Activated naive CD8-positive, alpha-beta T cell (primary cell): Measurements from ENCODE around the gene ACKR1.

ENCODE experiments used
- H3K27ac Mint-ChIP-seq: one replicate; pipeline ENCODE4 v1.8.0; 2021; ENCODE audit warnings: mixed read lengths
- H3K27me3 Mint-ChIP-seq: one replicate; pipeline ENCODE4 v1.8.0; 2021; ENCODE audit warnings: mixed read lengths
- H3K36me3 Mint-ChIP-seq: one replicate; pipeline ENCODE4 v1.8.0; 2021; ENCODE audit warnings: mixed read lengths
- H3K4me1 Mint-ChIP-seq: one replicate; pipeline ENCODE4 v1.8.0; 2021; ENCODE audit warnings: low read depth, mixed read lengths
- H3K4me3 Mint-ChIP-seq: one replicate; pipeline ENCODE4 v1.8.0; 2021; ENCODE audit warnings: mild to moderate bottlenecking, mixed read lengths
- H3K9me3 Mint-ChIP-seq: one replicate; pipeline ENCODE4 v1.8.0; 2021; ENCODE audit warnings: low read depth, mixed read lengths

ACKR1 gene

DNA sequence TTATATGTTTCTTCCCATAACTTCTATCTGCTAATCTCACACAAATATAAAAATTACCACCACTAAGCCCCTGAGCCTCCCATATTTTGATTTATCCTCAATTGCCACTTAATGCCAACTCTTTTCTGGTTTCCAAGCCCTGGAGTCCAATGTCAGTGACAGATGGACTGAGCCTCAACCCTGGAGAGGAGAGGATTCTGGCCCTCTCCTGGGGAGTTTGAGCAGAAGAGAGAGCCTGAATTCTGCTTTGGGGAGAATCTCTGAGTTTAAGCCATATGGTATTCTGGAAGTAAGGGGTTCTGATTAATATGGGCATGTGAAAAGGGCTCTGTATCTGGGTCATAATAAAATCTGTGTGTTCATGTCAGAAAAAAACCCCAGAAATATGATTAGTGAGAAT is 24.8 kb upstream of the ACKR1 start:
- Mint-ChIP-seq H3K4me3 (no peak overlapping the region), H3K36me3 (no peaks in the 10 kb centered on the region), H3K9me3 (no peaks in the 10 kb centered on the region), H3K4me1 (no peaks in the 10 kb centered on the region), H3K27ac (no peak overlapping the region), H3K27me3 (peaks cover 24% of the 10 kb centered on the region)

DNA sequence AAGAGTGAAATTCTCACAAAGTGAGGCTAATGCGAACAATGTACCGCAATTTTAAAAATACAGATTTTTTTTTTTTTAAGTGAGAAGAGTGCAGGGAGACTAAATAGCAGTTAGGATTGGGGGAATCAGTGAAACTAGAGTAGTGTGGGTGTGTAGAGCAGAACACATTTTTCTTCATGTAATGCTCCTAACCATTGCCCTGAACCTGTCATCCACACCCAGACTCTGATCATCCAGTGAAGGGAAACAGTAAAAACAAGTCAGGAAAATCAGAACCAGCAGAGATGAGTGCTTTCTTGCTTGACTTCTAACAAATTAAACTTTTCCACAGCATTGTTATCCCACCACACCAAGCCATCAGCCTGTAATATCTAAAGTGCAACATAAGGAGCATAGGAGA is 24.2 kb upstream of the ACKR1 start:
- no peaks in the 10 kb centered on the region for H3K36me3 Mint-ChIP-seq
- no peak overlapping the region for H3K4me3 Mint-ChIP-seq
- H3K27me3 Mint-ChIP-seq: peaks cover 22% of the 10 kb centered on the region
- H3K4me1 Mint-ChIP-seq: no peaks in the 10 kb centered on the region
- H3K9me3 Mint-ChIP-seq: no peaks in the 10 kb centered on the region
- H3K27ac Mint-ChIP-seq: no peak overlapping the region

DNA sequence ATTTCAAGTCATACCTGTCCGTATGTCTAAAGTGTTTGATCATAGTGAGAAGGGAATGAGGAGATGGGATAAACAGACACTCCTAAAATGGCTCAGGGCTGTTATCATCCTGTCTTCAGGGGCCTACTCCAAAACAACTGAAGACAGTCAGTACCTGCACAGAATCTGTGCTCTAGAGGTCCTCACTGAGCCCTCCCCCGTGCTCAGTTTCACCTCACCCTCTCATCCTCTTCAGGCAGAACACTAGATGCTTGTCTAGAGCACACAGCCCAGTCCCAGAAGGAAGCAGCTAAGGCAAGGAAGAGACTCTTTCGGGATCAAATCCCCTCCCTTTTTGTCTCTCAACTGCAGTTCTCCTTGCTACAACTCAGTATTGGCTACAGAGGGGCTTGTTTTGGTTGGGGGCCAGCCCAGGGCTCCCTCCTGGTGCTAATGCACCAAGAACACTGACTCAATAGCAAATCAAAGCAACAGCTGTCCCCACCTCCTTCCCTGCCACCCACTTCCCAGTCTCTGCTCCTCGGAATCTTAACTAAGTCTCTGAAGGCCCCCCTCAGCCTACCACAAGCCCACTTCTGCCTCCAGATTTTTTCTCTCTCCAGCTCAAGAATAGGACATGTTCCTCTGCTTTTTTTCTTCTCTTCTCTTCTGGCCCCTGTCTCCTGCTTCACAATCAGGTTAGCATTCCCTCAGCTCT is 23.2 kb upstream of the ACKR1 start:
- H3K36me3 Mint-ChIP-seq: no peaks in the 10 kb centered on the region
- no peak overlapping the region for H3K4me3 Mint-ChIP-seq
- no peaks in the 10 kb centered on the region for H3K4me1 Mint-ChIP-seq
- H3K27ac Mint-ChIP-seq: no peak overlapping the region
- H3K9me3 Mint-ChIP-seq: no peaks in the 10 kb centered on the region
- H3K27me3 Mint-ChIP-seq: peaks cover 25% of the 10 kb centered on the region

DNA sequence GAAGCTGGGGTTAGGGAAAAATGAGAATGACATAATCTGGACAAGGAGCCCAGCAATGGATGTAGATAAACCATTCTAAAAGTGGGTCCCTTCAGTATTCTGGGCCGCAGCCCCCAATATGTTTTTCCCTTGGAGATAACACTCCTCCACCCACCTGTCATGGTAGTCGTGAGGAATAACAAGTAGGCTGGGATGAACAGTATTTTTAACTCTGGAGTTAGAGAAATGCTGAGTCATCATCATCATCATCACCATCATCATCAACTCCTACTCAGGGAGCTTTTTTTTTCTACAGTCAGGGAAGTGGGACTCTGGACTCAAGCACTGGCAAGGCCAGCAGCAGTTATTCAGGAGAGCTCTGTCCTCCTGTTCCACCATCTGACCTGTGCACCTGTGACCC is 20.5 kb upstream of the ACKR1 start:
- H3K4me3 Mint-ChIP-seq: no peak overlapping the region
- no peaks in the 10 kb centered on the region for H3K9me3 Mint-ChIP-seq
- peaks cover 40% of the 10 kb centered on the region for H3K27me3 Mint-ChIP-seq
- peaks cover 4% of the 10 kb centered on the region for H3K4me1 Mint-ChIP-seq
- H3K27ac Mint-ChIP-seq: no peak overlapping the region
- no peaks in the 10 kb centered on the region for H3K36me3 Mint-ChIP-seq

DNA sequence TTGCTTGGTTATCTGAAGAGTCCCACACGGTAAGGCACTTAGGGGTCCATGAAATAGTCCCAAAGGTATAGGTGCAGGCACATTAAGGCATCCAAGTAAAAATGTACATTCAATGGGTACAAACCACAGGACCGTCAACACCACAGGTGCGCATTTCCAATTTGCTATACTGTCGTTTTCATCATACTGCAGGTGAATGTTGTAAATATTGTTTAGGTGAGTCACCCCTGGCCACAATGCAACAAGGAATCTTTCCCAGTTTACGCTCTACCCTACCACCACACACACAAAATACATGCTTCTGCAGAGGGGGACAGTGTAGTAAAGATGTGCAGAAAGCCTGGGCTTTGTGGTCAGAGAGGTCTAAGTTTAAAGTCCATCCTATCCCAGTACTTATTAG is 19.6 kb upstream of the ACKR1 start:
- H3K27me3 Mint-ChIP-seq: peaks cover 39% of the 10 kb centered on the region
- H3K4me3 Mint-ChIP-seq: no peak overlapping the region
- H3K9me3 Mint-ChIP-seq: no peaks in the 10 kb centered on the region
- H3K36me3 Mint-ChIP-seq: no peaks in the 10 kb centered on the region
- H3K4me1 Mint-ChIP-seq: peaks cover 4% of the 10 kb centered on the region
- H3K27ac Mint-ChIP-seq: no peak overlapping the region

DNA sequence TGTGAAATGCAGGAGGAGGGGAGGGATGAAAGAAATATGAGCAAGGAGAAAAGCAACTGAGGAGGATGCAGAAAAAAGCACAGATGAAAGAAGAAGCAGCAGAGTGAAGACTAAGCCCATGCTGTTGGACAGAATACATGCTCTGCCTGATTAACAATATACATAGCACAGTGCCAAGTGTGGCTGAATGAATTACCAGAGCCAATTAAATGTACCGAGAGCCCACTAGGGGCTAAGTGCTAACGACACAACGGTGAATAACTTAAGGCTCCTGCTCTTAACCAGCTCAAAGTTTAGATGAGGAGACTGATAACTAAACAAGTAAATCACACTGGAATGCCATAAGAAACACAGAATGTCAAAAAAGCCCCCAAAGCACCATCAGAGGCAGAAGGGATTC is 17.6 kb upstream of the ACKR1 start:
- no peak overlapping the region for H3K27ac Mint-ChIP-seq
- no peak overlapping the region for H3K4me3 Mint-ChIP-seq
- peaks cover 4% of the 10 kb centered on the region for H3K4me1 Mint-ChIP-seq
- no peaks in the 10 kb centered on the region for H3K9me3 Mint-ChIP-seq
- H3K27me3 Mint-ChIP-seq: peaks cover 38% of the 10 kb centered on the region
- H3K36me3 Mint-ChIP-seq: no peaks in the 10 kb centered on the region

DNA sequence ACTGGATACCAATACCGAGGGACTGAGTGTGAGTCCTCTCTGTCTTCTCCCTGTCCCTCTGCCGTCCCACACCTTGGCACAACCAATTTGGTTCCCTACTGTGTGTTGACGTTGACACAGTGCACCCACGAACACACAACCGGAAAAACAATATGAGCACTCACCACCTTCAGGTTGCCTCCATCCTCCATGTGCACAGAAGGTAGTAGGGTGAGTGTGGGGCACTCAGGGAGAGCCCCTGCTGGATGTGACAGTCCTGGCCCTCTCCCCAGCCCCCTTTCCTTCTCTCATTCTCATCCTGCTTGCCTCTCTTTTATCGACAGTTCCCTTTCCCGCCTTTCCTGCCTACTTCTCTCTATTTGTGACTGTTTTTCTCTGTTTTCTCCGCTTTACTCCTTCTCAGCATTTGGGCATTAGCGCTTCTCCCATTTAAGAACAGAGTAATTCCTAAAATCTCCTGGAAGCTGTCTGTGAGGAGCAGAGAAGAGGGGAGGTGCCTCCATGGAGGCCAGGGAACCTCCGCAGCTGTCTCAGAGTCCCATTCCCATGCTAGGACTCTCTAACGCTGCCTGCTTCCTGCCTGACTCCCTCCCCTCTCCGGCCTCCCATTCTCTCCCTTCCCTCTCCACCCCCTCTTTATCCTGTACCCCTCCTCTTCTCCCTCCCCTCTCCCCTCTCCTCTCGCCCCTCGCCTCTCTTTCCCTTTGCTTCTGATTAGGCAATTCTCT is 16.9 kb upstream of the ACKR1 start:
- Mint-ChIP-seq H3K36me3 (no peaks in the 10 kb centered on the region), H3K4me3 (no peak overlapping the region), H3K27me3 (peaks cover 37% of the 10 kb centered on the region)

DNA sequence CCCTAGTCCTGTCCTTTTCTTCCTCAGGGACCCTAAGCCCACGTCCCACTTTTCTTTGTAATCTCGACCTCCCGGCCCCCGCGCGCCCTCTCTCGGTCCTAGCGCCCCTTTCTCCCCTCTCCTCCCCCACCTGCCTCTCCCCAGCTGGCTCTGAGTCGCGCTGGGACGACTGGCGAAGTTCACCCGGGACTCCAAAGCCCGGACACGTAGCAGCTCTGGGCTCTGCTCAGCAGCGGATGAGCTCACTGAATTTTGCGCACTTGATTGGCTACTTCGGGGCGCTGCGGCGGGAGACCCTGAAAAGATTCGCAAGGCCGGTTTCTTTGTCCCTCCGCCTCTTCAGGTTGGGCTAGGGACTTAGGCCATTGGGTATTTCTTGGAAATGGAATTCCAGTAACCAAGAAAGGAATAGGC is 16.3 kb upstream of the ACKR1 start:
- Mint-ChIP-seq H3K9me3 (no peaks in the 10 kb centered on the region), H3K36me3 (no peaks in the 10 kb centered on the region), H3K4me3 (no peak overlapping the region), H3K27ac (no peak overlapping the region), H3K27me3 (peaks cover 37% of the 10 kb centered on the region), H3K4me1 (peaks cover 4% of the 10 kb centered on the region)

More for the DNA sequence above, 16.9 kb upstream of the ACKR1 start:
- Mint-ChIP-seq H3K4me1 (peaks cover 4% of the 10 kb centered on the region), H3K9me3 (no peaks in the 10 kb centered on the region), H3K27ac (no peak overlapping the region)

DNA sequence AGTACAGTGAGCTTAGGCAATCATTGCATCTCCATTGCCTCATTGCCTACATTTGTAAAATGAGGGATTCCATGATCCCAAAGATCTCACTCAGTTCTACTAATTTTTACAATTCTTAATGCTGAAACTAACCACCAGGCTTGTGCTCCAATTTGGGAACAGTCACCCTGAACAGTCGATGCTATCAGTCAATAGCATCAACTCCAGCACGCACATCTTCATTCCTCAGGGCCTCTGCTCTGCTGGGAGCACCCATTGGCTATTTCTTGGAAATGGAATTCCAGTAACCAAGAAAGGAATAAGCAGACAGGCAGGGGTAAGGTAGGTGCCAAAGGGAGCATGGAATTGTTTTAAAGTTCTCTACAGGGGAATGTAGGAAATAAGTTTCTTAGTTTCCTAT is 14.2 kb upstream of the ACKR1 start:
- H3K4me1 Mint-ChIP-seq: peaks cover 4% of the 10 kb centered on the region
- peaks cover 35% of the 10 kb centered on the region for H3K27me3 Mint-ChIP-seq

DNA sequence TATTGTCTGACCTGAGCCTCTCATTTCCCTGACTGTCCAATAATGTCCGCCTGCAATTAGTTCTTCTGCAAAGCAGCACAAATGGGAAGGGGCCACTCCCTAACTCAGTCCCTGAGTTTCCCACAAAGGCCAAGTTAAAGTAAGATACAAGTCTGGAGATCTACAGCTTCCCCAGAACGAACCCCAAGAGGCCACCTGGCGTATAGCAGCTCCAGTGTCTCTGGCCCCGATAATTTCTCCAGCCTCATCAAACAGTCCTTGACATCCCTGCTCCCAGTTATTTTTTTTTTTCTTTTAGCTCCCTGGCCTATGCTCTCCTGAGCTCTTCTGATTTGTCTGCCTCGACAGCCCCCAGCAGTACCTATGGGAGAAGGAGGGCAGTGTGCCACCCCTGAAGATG is 8.1 kb upstream of the ACKR1 start:
- H3K27ac Mint-ChIP-seq: no peak overlapping the region
- peaks cover 4% of the 10 kb centered on the region for H3K27me3 Mint-ChIP-seq
- no peak overlapping the region for H3K4me3 Mint-ChIP-seq
- peaks cover 14% of the 10 kb centered on the region for H3K4me1 Mint-ChIP-seq
- H3K9me3 Mint-ChIP-seq: no peaks in the 10 kb centered on the region
- H3K36me3 Mint-ChIP-seq: no peaks in the 10 kb centered on the region

More for the DNA sequence above, 14.2 kb upstream of the ACKR1 start:
- H3K36me3 Mint-ChIP-seq: no peaks in the 10 kb centered on the region
- H3K9me3 Mint-ChIP-seq: no peaks in the 10 kb centered on the region
- H3K27ac Mint-ChIP-seq: no peak overlapping the region
- H3K4me3 Mint-ChIP-seq: no peak overlapping the region

DNA sequence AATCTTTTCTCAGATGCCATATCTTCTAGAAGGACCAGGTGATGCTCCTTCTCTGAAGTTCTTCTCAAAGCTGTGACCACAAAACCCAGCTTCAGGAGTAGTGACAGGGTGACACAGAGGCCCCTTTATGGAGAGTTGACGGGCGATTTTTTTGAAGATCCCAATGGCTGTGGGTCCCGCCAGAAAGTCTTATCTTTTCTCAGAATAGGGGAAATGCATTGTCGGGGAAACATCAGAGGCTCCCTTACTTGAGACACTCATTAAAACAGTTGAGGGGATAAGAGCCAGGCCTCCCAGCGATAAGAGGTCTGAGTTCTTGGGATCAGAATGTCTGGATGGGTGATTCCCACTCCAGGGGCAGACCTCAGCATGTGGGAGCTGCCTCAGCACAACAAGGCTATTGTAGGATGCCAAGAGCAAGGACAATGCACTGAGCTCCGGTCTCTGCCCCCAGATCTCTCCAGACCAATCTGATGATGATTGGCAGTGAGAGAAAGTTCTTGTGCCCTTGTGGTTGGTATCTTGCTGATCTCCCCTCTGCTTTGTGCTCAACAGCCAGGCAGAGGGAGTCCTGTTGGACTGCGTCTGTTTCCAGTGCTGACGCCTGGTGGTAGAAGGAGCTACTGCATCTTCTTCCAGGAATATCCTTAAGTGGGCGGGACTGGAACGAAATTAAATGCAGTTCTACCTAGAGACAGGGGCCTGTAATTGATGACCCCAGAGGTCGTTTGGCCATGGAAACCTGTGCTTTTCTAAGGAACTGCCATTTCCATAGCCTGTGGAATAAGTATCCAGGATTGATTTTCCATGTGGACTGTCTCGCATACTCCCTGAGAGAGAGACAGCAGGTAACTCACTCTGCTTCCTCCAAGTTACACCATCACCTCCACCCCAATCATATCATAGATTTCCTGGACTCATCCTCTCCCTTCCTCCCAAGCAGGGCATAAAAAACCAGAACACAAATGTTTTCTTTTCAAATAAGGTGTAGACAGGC is 6.8 kb upstream of the ACKR1 start:
- peaks cover 25% of the 10 kb centered on the region for H3K4me1 Mint-ChIP-seq
- no peak overlapping the region for H3K27ac Mint-ChIP-seq
- H3K4me3 Mint-ChIP-seq: no peak overlapping the region
- no peaks in the 10 kb centered on the region for H3K36me3 Mint-ChIP-seq
- no peaks in the 10 kb centered on the region for H3K9me3 Mint-ChIP-seq
- H3K27me3 Mint-ChIP-seq: peaks cover 7% of the 10 kb centered on the region

DNA sequence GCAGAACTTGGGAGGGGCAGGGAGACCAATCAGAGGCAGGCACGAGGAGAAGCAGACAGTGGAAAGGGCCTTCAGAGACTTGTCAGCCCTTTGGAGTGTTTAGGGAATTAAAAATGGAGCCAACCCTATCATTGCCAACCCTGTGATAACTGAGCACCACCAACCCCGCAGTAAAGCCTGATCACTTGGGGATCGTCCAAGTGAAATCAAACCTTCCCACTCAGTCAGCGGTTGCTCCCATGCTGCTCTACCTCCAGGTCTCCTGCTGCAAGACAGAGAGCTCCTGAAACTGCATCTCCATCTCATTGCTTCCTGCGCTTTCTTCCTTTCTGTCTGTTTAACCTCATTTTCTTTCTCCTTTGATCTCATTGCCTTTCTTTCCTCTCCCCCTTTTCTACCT is 4.8 kb upstream of the ACKR1 start:
- H3K4me3 Mint-ChIP-seq: peak overlapping the region; percentile 0
- H3K9me3 Mint-ChIP-seq: no peaks in the 10 kb centered on the region
- no peaks in the 10 kb centered on the region for H3K36me3 Mint-ChIP-seq
- H3K27ac Mint-ChIP-seq: no peak overlapping the region
- peaks cover 28% of the 10 kb centered on the region for H3K4me1 Mint-ChIP-seq
- H3K27me3 Mint-ChIP-seq: peaks cover 5% of the 10 kb centered on the region

DNA sequence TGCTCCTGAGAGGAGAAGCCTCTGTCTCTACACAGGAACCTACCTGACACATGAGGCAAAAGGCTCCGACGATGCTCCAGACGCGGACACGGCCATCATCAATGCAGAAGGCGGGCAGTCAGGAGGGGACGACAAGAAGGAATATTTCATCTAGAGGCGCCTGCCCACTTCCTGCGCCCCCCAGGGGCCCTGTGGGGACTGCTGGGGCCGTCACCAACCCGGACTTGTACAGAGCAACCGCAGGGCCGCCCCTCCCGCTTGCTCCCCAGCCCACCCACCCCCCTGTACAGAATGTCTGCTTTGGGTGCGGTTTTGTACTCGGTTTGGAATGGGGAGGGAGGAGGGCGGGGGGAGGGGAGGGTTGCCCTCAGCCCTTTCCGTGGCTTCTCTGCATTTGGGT is 3.9 kb upstream of the ACKR1 start:
- Mint-ChIP-seq H3K9me3 (no peaks in the 10 kb centered on the region), H3K27me3 (peaks cover 8% of the 10 kb centered on the region), H3K4me1 (peaks cover 28% of the 10 kb centered on the region), H3K4me3 (peak overlapping the region; percentile 0), H3K27ac (no peak overlapping the region), H3K36me3 (no peaks in the 10 kb centered on the region)

DNA sequence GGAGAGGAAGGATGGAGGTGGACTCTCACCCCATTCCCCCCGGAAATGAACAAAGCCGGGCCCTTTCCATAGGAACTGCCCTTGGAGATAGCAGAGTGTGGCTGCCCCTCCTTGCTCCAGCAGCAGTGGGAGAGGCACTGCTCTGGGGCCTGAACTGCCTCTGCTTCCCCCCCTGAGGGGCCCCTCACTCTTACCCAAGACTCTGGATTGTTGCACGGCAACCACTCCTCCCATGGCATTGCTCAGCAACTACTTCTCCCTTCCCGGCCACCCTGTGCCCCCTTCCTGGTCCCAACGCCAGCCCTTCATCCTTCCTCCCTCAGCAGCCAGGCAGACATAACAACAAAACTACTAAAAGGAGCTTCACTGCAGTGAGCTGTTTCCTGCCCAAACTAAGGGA is 3.0 kb upstream of the ACKR1 start:
- Mint-ChIP-seq H3K27ac (no peak overlapping the region), H3K4me3 (no peak overlapping the region), H3K4me1 (peaks cover 28% of the 10 kb centered on the region), H3K36me3 (no peaks in the 10 kb centered on the region), H3K27me3 (peaks cover 11% of the 10 kb centered on the region), H3K9me3 (no peaks in the 10 kb centered on the region)

DNA sequence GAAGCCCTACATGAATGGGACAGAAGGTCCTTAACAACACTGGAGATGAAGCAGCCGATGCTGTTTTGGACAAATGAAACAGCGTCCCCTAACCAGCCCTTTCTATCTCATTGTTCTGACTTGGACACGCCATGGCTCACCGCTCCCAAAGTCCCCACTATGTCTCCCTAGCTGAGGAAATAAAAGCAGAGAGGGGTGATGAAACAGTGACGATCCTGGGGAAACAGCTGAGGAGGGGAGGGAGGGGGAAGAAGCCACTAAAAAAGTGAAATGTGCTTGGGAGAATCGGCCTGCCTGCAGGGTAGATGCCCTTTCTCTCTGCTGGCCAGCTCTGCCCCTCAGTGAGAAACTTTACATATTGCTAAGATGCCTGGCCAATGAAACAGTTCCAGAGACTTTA is 1.1 kb upstream of the ACKR1 start:
- peaks cover 12% of the 10 kb centered on the region for H3K27me3 Mint-ChIP-seq
- H3K27ac Mint-ChIP-seq: no peak overlapping the region
- H3K4me1 Mint-ChIP-seq: peaks cover 29% of the 10 kb centered on the region
- H3K4me3 Mint-ChIP-seq: no peak overlapping the region
- no peaks in the 10 kb centered on the region for H3K36me3 Mint-ChIP-seq
- no peaks in the 10 kb centered on the region for H3K9me3 Mint-ChIP-seq
